Measurements from ENCODE around the gene TMEM132A.
"Not testable (repeated sequence)": the region's sequence is repeated elsewhere in the genome, so short reads cannot be mapped to it uniquely, and the experiment has no call there.

The TMEM132A gene

DNA sequence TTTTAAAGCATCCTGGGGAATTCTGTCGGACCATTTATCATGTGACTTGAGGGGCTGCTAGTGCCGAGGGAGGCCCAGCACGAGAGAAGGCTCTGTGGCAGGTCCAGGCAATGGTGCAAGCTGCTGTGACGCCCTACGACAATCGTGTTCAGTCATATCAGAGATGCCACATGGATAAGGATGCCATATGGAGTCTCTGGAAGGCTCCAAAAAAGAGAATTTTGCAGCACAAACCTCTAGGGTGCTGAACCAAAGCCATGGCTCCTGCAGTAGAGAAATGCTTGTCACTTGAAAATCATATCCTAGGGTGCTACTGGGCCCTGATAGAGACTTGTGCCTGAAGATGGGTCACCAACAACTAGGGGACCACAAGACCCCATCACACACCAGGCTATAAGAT, 40.5 kb downstream of the TMEM132A start:
- DNase-seq, result no peak

DNA sequence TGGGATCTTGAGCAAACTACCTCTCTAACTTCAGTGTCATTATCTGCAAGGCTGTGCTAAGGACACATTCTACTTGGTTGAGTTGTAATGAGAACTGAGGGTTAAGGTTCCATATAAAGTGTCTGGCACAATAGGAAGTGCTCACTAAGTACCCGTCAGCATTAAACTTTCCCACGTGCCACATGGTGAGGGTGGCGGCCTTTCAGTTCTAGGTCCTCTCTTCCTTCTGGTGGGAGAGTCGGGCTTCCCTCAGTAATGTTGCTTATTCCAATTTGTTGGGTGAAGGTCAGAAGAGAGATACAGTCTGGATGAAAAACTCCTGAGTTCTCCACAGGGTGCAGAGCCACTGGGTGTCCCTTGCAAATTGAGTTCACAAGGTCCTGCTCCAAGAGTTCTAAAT, 42.6 kb downstream of the TMEM132A start:
- no peak for DNase-seq

DNA sequence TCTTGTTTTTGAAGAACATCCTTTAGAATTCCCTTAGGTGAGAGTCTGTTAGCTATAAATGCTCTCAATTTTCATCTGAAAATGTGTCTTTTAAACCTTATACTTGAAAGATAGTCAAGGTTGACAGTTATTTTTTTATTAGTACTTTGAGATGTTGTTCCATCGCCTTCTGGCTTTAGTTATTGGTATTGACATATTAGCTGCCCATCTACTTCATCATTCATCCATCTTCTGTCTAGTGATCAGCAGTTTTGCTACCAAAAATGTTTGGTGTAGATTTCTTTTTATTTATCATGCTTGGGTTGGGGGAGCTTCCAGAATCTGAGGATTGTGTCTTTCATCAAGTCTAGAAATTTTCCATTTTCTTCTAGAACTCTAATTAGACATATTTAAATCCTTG, 44.0 kb downstream of the TMEM132A start:
- DNase-seq, result no peak

DNA sequence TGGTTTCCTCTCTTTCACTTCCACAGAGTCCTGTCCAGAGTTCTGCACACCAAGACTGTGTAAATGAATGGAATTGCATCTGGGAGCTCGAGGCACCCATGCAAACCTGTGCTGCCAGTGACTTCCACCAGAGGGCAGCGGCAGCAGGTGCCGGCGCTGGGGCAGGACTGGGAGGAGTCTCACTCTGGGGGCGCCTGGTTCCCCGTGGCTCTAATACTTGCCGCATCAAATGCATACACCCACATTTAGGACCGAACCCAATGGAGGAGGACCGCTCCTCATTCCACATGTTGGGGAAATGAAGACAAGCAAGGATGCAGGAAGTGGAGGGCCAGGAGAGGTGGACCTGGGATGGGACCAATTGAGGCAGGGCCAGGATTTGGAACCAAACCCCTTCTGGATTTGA, 46.1 kb downstream of the TMEM132A start:
- DNase-seq, result peak; percentile 52

DNA sequence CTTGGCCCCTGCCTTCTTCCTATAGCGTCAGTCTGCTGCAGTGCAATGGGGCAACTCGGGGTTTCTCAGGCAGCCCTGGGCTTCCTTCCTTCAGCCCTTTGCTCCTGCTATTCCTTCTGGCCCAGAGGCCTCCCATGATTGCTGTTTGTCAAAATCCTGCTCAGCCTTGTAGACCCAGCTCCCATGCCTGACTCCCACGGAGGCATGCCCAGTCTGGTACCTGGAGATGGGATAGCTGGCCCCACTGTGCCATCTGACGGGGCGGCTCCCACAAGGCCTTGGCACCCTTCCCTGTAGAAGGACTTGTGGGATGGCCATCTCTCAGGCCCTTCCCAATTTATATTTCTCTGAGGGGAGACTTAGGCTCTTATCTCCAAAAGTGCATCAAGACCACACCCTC, 46.6 kb downstream of the TMEM132A start:
- no peak for DNase-seq

DNA sequence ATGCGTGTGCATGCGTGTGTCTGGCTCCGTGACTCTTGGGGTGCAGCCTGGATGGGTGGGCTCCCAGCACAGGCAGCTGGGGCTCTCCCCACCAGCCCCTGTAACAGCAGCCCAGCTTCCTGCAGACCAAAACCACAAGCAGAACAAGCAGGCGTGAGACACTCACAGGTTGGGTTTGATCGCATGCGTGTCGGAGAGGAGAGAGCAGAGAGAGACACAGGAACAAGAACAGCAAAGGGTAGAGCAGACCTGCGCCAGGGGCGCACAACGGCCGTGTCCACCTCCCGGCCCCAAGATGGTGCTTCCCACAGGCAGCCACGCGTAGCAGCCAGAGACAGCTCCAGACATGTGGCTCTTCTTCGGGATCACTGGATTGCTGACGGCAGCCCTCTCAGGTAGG, 47.3 kb downstream of the TMEM132A start, which contains the start of gene CD6:
Gene CD6 (plus strand): TSS at position 161 of the 400 bp plus-strand sequence. CDS start 186 bp downstream, at position 347.
- DNase-seq, result no peak

DNA sequence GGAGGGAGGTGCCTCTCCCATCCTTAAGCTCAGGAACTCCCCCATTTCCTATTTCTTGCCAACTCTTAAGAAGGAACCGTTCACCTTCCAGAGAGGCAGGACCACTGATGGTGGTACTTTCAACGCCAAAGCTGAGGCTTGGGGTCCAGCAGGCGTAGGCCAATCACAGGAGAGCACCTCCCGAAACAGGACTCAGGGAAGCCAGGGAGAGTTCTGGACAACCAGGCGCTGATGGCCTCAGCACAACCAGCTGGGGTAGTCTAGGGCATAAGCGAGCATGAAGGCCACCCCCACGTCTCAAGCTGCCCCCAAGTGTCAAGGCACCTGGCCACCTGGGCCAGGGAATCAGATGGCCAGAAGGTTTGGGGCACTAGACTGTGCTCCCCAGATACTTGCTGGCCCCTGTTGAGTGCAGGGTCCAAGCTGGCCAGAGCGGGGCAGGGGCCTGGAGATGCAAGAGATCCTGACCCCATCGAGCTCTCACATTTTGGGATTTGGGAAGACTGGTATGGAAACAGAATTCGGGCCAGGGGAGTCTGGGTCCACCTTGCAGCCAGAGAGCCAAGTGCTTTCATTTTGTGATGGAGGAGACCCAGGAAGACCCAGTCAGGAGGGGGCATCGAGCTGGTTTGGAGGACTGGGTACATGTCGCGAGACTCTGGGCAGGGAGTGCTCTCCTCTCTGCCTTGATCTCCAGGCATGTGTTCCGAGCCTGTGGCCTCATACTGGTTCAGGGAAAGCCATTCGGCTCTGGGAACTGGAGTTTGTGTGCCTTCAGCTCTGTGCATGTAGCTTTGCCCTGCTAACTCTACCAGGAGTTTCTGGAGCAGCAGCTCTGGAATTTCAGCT, 48.1 kb downstream of the TMEM132A start:
- no peak for DNase-seq

DNA sequence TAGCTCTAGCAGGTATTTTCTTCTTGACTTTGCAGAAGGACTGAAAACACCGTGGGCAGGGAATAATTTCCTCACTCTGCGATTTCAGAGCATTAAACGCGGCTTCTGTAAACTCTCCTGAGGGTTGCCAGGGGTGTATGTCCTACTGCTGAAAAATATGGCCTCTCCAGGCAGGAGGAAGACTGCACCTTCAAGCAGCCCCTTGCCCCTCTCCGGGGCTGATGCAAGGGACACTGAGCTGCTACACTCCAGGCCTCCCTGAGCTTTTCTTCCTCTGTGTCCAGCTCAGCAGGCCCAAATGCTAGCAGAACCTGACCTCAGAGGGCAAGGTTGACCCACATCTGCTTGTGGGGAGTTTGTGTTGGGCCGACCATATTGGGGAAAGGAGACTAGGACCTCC, 49.4 kb downstream of the TMEM132A start:
- DNase-seq, result no peak

DNA sequence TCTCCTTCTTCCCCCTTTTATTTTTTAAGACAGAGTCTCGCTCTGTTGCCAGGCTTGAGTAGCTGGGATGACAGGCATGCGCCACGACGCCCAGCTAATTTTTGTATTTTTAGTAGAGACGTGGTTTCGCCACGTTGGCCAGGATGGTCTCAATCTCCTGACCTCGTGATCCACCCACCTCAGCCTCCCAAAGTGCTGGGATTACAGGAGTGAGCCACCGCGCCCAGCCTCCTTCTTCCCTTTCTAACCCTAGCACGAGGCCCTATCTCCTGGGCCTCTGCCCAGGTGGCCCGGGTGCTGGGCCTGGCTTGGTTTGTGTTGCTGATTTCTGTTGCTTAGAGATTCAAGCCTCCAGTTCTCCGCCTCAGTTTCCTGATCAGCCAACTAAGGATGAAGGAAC, 50.1 kb downstream of the TMEM132A start:
- DNase-seq, result not testable (repeated sequence)

DNA sequence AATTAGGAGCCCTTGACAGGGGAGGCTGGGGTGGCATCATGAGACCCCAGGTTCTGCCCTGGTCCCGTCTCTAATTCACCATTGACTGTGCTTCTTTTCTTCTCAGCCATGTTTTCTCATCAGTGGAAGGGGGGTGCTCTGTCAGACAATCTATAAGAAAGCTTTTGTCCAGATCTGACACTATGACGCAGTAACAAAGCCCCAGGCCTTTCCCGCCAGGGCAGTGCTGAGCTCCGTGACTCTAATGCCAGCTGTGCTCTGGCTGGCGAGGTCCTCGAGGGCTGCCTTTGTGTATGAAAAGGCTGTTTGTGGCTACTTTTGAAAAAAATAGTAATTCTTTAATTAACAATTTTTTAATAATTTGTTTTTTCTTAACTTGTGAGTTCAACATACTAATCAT, 50.5 kb downstream of the TMEM132A start:
- DNase-seq, result peak; percentile 62

DNA sequence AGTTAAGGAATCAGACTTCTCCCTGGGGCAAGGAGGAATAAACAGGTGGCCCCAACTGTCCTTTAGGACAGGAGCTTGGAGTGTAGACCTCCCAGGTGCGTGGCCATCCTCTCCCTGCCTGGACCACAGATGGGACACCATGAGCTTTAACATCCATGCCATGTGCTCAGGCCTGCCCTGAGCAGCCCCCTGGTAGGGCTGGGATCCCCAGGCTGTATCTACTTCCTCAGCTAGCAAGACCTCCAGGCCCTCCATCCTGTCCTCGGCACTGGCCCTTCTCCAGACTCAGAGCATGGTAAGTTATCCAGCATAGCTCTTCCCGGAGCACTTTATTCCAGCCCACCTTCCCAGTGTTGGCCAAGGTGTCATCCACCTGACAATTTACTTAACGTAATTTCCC, 53.0 kb downstream of the TMEM132A start:
- no peak for DNase-seq

DNA sequence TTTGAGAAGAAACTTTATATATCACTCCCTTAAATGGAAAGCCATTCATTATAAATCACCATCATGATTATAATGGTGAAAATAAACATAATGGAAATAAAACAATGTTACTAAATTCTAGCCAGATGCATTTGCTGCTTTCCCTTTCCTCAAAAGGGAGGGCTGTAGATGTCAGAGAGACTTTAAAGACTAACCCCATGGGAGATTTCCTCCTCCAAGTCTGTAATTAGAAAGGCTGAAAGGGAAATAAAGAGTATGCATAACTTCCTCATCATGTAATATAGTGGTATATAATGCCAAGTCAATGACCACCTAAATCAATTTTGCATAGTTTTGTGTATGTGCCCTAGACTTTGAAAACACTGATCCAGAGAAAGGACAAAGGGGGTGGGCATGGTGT, 53.6 kb downstream of the TMEM132A start:
- no peak for DNase-seq

DNA sequence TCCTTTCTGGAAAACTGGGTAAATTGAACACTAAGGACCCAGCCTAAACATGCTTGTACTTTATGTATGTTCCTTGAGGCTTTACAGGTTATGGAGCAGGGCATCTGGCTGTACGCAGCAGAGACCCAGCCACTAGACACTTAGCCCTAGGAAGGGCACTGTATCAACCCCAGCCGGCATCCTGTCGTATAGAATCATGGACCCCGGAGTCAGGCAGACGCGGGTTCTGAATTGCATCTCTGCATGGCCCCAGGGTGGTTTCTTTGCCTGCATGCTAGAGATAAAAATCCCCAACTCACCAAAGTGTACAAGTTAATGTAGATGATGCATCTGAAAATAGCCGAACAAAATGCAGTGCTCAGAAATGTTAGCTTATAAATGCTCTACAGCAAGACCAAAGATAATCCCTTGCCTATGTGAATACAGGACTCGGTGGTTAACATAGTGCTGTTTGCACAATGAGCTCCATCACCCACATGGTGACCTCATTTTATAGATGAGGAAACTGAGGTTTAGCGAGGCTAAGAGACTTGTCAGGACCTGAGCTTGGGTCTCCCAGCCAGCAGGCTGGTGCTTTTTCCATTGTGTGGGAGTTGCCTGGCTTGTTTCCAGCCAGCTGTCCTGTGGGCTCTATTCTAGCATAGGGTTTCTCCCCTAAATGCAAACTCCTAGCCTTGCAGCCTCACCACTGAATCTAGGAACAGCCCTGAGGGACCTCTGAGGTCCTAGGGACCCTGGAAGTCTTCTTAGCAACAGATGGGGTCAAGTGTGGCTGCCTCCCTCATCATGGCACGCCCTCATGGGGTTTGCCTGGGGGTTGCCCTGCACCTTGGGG, 54.5 kb downstream of the TMEM132A start:
- no peak for DNase-seq

DNA sequence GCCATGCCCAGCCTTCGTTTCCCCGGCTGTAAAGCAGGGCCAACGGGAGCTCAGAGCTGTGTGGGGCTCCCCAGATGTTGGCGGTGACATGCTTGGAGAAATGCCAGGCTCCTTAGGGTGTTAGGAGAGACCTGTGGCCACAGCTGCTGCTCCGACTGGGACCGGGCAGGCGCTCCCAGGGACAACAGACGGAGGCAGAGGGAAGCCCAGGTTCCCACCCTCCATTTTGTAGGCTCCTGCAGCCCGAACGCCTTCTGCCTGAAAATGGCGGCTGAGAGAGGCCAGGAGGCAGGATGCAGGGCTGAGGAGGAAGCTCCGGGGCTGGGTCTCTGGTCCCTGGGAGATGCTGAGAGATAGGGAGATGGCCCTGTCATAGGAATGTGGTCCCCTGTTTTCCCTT, 57.3 kb downstream of the TMEM132A start:
- DNase-seq, result no peak

DNA sequence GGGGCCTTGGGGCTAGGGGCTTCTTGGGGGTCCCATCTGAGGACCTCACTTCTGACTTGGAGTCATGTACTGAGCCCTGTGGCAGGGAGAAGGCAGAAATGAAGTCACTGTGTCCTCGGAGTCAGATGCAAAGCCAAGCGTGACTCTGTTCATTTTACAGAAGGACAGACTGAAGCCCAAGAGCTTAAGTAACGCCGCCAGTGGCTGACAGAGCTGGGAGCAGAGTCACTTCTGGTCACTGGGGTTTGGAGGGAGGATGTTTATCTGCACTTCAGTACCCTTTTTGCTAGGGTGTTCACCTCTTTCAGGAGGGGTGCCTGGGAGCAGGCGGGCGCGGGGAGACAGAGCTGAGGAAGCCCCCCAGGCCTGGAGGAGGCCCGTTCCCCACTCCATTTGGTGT, 57.9 kb downstream of the TMEM132A start:
- DNase-seq, result no peak

DNA sequence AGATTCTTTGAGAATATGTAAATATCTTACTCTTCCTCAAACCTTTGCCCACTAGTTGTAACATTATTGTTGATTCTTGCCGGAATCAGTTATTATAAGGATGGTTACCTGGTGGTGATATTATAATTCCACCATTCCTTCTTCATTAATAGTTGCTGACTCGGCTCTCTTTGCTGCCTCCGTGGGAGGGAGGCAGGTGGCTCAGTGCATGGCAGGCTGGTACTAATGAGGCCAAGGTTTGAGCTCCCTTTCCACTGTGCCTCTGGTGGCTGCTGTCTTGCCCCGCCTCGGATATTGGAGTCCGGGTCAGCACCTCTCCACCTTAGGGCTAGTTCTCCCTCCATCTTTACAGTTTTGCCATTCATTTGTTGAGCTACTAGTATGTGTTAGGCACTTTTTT, 59.9 kb downstream of the TMEM132A start:
- DNase-seq, result no peak

DNA sequence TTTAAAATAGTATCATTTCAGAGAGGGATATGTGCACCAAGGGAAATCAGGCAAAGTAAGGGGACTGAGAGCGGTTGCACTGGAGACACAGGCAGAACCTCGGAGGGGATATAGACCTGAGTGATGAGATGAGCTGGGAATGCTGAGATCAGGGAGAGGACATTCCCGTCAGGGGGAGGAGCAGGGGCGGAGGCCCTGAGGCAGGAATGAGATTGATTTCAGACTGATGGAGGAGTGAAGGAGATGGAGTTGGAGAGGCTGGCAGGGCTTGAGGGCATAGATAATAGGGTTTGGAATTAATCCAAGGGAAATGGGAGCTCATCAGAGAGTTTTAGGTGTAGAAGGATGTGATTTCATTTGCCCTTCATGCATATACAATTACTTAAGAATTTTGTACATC, 60.4 kb downstream of the TMEM132A start:
- peak; percentile 34 for DNase-seq

DNA sequence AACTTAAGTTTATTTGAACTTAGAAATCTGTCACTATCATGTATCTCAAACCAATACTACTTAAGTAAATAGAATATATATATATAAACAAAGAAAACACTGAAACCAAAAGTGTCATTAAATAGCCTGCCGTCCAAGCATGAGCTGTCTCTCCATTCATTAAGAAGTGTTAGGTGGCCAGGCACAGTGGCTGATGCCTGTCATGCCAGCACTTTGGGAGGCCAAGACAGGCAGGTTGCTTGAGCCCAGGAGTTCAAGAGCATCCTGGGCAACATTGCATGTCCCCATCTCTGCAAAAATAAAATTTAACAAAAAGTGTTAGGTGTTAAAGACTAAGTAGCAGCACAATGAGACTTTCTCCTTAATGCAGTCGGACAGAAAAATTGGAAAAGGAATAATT, 61.2 kb downstream of the TMEM132A start:
- no peak for DNase-seq

DNA sequence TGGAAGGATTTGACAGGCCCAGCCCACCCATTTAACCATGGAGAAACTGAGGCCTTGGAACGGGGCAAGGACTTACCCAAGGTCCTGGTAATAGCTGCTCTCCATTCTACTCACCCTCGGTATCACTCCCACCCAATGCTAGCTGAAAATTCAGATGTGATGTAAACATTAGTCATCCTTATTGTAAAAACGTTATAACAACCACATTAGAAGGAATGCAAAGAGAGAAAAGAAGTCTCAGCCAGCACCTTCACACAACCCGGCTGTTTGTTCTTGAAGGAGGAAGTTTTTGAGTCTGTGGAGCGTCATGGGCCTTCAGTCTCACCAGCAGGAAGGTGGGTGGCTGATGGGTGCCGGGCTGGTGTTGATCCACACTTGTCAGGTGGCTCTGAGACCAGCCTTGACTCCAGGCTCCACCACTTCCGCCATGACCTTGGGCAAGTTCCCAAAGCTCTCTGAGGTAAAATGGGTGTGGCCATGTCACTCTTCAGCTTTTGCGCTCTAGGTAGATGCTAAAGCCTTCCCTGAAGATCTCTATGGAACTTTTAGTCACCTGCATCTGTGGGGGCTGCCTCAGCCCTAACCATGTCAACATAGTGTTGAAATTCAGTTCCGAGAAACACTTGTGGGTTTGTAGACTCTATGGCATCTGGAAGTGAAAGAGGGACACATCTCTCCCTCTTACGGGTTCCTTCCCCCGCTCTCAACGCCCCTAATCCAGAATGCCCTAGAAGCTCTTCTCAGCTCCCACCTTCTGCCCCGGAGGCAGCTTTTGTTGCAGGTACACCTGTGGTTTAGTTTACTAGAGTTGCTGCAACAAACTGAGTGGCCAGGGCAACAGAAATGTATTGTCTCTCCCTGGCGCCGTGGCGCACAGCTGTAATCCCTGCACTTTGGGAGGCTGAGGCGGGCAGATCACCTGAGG, 62.0 kb downstream of the TMEM132A start:
- no peak for DNase-seq
